Prostate gland (tissue), 2 donors: Measurements from ENCODE around the gene GNS.

ENCODE experiments used
- POLR2A ChIP-seq: fragments of 450-650 bp; IDR thresholded peaks from one replicate; pipeline ENCODE4 v1.6.1; 2016; ENCODE audit warnings: antibody characterized with exemption, mild to moderate bottlenecking
- POLR2AphosphoS5 ChIP-seq: sonication (generic); formaldehyde crosslinking; IDR thresholded peaks from one replicate; pipeline ENCODE4 v1.6.1; 2017; ENCODE audit warnings: antibody characterized with exemption
- TF ChIP-seq, protein P1 (sequence below), 4 experiments: fragments of 200-600 bp in 2 of 4; fragments of 450-650 bp in 2 of 4; sonication (generic) in 2 of 4; IDR thresholded peaks; 1 replicate in 3 of 4; 2 replicates in 1 of 4; pipeline ENCODE4 v1.5.1; 2016 to 2019; ENCODE audit warnings: antibody characterized with exemption in 4 of 4, mild to moderate bottlenecking in 2 of 4, moderate library complexity in 2 of 4

DNA sequence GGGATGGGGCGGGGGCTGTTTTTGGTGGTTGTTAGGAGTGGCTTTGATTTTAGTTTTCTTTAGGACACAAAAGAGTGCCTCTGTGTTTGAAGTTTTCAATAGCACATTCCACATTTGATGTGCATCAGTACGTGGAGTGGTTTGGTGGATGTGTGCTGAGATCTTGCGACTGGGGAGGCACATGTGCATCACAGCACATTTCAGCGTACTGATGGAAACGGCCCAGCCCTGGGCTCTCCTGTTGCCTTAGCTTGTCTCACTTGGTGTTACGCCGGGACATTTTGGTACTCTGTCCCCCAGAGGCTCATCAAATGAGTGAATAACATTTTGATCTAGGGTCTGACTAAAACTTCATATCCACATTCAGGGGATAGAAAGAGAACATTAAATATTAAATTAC is 70.5 kb downstream of the GNS start:
- TF ChIP-seq, protein P1, sequence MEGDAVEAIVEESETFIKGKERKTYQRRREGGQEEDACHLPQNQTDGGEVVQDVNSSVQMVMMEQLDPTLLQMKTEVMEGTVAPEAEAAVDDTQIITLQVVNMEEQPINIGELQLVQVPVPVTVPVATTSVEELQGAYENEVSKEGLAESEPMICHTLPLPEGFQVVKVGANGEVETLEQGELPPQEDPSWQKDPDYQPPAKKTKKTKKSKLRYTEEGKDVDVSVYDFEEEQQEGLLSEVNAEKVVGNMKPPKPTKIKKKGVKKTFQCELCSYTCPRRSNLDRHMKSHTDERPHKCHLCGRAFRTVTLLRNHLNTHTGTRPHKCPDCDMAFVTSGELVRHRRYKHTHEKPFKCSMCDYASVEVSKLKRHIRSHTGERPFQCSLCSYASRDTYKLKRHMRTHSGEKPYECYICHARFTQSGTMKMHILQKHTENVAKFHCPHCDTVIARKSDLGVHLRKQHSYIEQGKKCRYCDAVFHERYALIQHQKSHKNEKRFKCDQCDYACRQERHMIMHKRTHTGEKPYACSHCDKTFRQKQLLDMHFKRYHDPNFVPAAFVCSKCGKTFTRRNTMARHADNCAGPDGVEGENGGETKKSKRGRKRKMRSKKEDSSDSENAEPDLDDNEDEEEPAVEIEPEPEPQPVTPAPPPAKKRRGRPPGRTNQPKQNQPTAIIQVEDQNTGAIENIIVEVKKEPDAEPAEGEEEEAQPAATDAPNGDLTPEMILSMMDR (IDR thresholded peaks at IDR 0.05): no peak
- TF ChIP-seq POLR2A: no peak
- TF ChIP-seq POLR2AphosphoS5: no peak
